ENCODE measurements around the gene ACTG2.

DNA sequence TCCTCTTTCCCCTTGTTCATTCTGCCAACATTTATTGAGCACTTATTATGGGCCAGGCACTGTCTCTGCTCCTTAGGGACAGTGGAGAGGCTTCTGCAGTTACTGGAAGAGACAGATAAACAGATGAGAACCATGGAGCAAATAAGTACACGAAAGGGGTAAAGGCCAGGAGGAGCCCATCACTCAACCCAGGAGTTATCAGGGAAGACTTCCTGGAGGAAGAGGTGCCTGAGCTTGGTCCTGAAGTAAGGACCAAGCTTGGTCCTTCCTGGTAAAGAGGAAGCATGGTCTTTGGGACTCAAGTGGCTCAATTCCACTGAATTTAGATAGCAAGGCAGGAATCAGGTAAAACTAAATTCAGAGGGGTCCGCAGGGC is 1.7 kb downstream of the ACTG2 start:
- TF ChIP-seq, protein P1, sequence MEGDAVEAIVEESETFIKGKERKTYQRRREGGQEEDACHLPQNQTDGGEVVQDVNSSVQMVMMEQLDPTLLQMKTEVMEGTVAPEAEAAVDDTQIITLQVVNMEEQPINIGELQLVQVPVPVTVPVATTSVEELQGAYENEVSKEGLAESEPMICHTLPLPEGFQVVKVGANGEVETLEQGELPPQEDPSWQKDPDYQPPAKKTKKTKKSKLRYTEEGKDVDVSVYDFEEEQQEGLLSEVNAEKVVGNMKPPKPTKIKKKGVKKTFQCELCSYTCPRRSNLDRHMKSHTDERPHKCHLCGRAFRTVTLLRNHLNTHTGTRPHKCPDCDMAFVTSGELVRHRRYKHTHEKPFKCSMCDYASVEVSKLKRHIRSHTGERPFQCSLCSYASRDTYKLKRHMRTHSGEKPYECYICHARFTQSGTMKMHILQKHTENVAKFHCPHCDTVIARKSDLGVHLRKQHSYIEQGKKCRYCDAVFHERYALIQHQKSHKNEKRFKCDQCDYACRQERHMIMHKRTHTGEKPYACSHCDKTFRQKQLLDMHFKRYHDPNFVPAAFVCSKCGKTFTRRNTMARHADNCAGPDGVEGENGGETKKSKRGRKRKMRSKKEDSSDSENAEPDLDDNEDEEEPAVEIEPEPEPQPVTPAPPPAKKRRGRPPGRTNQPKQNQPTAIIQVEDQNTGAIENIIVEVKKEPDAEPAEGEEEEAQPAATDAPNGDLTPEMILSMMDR (IDR thresholded peaks at IDR 0.05), result no peak
- TF ChIP-seq POLR2A (IDR thresholded peaks at IDR 0.05), result no peak

Data from adrenal gland (tissue), 5 donors.